Testis (tissue), 3 donors: ENCODE results near the gene CYP3A5. TPM values are rescaled to one million over a fixed set of nuclear protein-coding genes. Genes with fewer than 3 reads are reported as not detected.

Experiments
- DNase-seq: peaks from one replicate; pipeline ENCODE4 v3.0.0-alpha.2; 2019
- H3K27ac ChIP-seq, 2 donors: fragments of 200-600 bp; sonication (generic); one replicate each; pipeline ENCODE4 v1.5.1; 2019
- H3K27me3 ChIP-seq: fragments of 200-600 bp; sonication (generic); one replicate; pipeline ENCODE4 v1.5.1; 2019
- H3K36me3 ChIP-seq: fragments of 200-600 bp; sonication (generic); one replicate; pipeline ENCODE4 v1.5.1; 2017; ENCODE audit warnings: low read depth; ENCODE audit errors: missing control alignments
- H3K4me1 ChIP-seq: fragments of 200-600 bp; sonication (generic); one replicate; pipeline ENCODE4 v1.5.1; 2019
- H3K4me3 ChIP-seq, 2 donors: fragments of 200-600 bp; sonication (generic); one replicate each; pipeline ENCODE4 v1.5.1; 2017 to 2019
- H3K9me3 ChIP-seq: fragments of 200-600 bp; sonication (generic); one replicate; pipeline ENCODE4 v1.5.1; 2017
- POLR2A ChIP-seq: fragments of 450-650 bp; IDR thresholded peaks from one replicate; pipeline ENCODE4 v1.6.1; 2017; ENCODE audit warnings: antibody characterized with exemption, mild to moderate bottlenecking, moderate library complexity
- WGBS, 2 donors: methylation state at CpG; one replicate each; pipeline ENCODE4 v1.1.5; 2018; 5-methylcytosine and 5-hydroxymethylcytosine counted together
- intact Hi-C: fragments of 100-400 bp; cut with DNase I; formaldehyde crosslinking; loops from one replicate; pipeline ENCODE4 v1.15.1; 2023; ENCODE audit warnings: low total_unique reads
- polyA plus RNA-seq: library from polyadenylated mRNA; stranded (reverse); fragments of 350-450 nt; fragmentation: Illumina TruSeq; extraction: RNeasy Lipid Tissue Mini Kit (QIAGEN cat#74804); gene quantifications from one replicate; pipeline ENCODE4 v1.2.3, GENCODE V29; 2014; ENCODE audit warnings: low read depth, low replicate concordance; ENCODE audit not compliant: insufficient read depth
- total RNA-seq, 2 donors: library from RNA; depleted of rRNA; stranded (reverse); fragments of >200 nt; gene quantifications; one replicate each; pipeline ENCODE4 v1.2.3, GENCODE V29; 2016
- TF ChIP-seq, protein P1 (sequence below), 3 experiments: fragments of 450-650 bp in 2 of 3; fragments of 200-600 bp in 1 of 3; sonication (generic) in 1 of 3; IDR thresholded peaks; one replicate each; pipeline ENCODE4 v1.5.1; 2016 to 2019; ENCODE audit warnings: antibody characterized with exemption in 3 of 3, mild to moderate bottlenecking in 2 of 3, moderate library complexity in 1 of 3

Gene CYP3A5
- total and polyA plus RNA-seq, 3 donors from 2014 or later: 0.12 to 0.63 (median 0.55) TPM

- no peak for DNase-seq
- Histone ChIP-seq H3K27me3 (no peaks in the 10 kb centered on the region), H3K36me3 (no peaks in the 10 kb centered on the region), H3K4me1 (no peaks in the 10 kb centered on the region), H3K9me3 (no peaks in the 10 kb centered on the region), H3K27ac (no peak overlapping the region), H3K4me3 (no peak overlapping the region)
- intact Hi-C loops: no loop called here
- 88 to 92% methylated on average over 1 of the region's 1 CpG for WGBS, 2 donors
- TF ChIP-seq, protein P1, sequence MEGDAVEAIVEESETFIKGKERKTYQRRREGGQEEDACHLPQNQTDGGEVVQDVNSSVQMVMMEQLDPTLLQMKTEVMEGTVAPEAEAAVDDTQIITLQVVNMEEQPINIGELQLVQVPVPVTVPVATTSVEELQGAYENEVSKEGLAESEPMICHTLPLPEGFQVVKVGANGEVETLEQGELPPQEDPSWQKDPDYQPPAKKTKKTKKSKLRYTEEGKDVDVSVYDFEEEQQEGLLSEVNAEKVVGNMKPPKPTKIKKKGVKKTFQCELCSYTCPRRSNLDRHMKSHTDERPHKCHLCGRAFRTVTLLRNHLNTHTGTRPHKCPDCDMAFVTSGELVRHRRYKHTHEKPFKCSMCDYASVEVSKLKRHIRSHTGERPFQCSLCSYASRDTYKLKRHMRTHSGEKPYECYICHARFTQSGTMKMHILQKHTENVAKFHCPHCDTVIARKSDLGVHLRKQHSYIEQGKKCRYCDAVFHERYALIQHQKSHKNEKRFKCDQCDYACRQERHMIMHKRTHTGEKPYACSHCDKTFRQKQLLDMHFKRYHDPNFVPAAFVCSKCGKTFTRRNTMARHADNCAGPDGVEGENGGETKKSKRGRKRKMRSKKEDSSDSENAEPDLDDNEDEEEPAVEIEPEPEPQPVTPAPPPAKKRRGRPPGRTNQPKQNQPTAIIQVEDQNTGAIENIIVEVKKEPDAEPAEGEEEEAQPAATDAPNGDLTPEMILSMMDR (IDR thresholded peaks at IDR 0.05): no peak
- no peak for TF ChIP-seq POLR2A
These were observed 53.1 kb downstream of the CYP3A5 start for GRCh38 chr7:99626661-99627060.

DNA sequence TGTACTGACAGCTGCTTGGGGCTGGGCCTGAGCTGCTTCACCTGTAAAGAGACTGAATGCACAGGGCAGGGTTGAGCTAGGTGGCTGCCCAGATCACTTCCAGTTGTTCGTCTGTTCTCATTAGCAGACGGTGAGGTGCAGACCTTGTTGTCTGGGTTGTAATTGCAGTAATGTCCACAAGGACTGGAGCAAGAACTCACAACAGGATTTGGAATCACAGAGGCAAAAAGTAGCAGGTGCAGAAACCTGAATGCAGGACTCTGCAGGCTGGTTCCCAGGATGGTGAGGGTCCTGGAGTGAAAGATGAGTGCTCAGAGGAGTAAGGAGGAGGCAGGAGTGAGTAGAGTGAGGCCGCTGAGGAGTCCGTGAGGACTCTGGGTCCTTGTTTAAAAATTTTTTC, 53.8 kb downstream of the CYP3A5 start:
- no peaks in the 10 kb centered on the region for H3K36me3 ChIP-seq
- DNase-seq: no peak
- intact Hi-C loops: no loop called here

GRCh38 chr7:99625321-99625720, 54.5 kb downstream of the CYP3A5 start:
- H3K36me3 ChIP-seq: no peaks in the 10 kb centered on the region
- H3K4me3 ChIP-seq: no peak overlapping the region
- no peak overlapping the region for H3K27ac ChIP-seq
- no peak for TF ChIP-seq POLR2A
- TF ChIP-seq, protein P1 (IDR thresholded peaks at IDR 0.05): no peak
- 77 to 81% methylated on average over 5 of the region's 5 CpGs for WGBS, 2 donors
- no peaks in the 10 kb centered on the region for H3K27me3 ChIP-seq
- intact Hi-C loops: no loop called here
- DNase-seq: no peak
- no peaks in the 10 kb centered on the region for H3K9me3 ChIP-seq
- H3K4me1 ChIP-seq: no peaks in the 10 kb centered on the region

More for the DNA sequence above, 53.8 kb downstream of the CYP3A5 start:
- H3K9me3 ChIP-seq: no peaks in the 10 kb centered on the region
- WGBS, 2 donors: 91 to 92% methylated on average over 4 of the region's 4 CpGs
- no peak overlapping the region for H3K4me3 ChIP-seq
- no peaks in the 10 kb centered on the region for H3K27me3 ChIP-seq
- no peak for TF ChIP-seq POLR2A
- TF ChIP-seq, protein P1 (IDR thresholded peaks at IDR 0.05): no peak
- no peaks in the 10 kb centered on the region for H3K4me1 ChIP-seq
- no peak overlapping the region for H3K27ac ChIP-seq

- intact Hi-C loops: no loop called here
These were observed 55.3 kb downstream of the CYP3A5 start for GRCh38 chr7:99624484-99624883.

More at GRCh38 chr7:99624484-99624883, 55.3 kb downstream of the CYP3A5 start:
- Histone ChIP-seq H3K4me3 (no peak overlapping the region), H3K9me3 (no peaks in the 10 kb centered on the region), H3K36me3 (no peaks in the 10 kb centered on the region), H3K27ac (no peak overlapping the region), H3K27me3 (no peaks in the 10 kb centered on the region), H3K4me1 (no peaks in the 10 kb centered on the region)
- WGBS, 2 donors: 88 to 89% methylated on average over 16 of the region's 16 CpGs
- TF ChIP-seq, protein P1 (IDR thresholded peaks at IDR 0.05): no peak
- TF ChIP-seq POLR2A: no peak
- no peak for DNase-seq
